ENCODE results near the gene HAGH. TPM values are rescaled to one million over a fixed set of nuclear protein-coding genes. Genes with fewer than 3 reads are reported as not detected.
A peak's percentile ranks its signal among the peaks of the same experiment; 100 is the strongest.

HAGH gene
- total and polyA plus RNA-seq, 9 of the 15 experiments (the other 6 are each of a cell fraction or from before 2014, with no cell fraction given), result 0.46 to 35.1 (median 16.8) TPM

- no peaks in the 10 kb centered on the region for H3K9me3 ChIP-seq (replicated peaks; ENCODE audit: control insufficient read depth, insufficient read depth, low read depth, low read length)
- H3K4me3 ChIP-seq, result no peak overlapping the region
- H3K4me1 ChIP-seq (replicated peaks in 1 of 2; ENCODE audit: control insufficient read depth in 2 of 2, insufficient read depth in 2 of 2, low read length in 2 of 2), result peaks cover 3 to 57% of the 10 kb centered on the region in 2 experiments; a peak in 3 of 5 replicates
- DNase-seq (ENCODE audit: extremely low read depth in 1 of 4, low spot score in 3 of 4), result no peak
- ChIA-PET CTCF (ENCODE audit: low intra/inter-chr PET ratio) (no interaction called here), POLR2A (interaction anchor here (0.6 to 1.1 kb wide), 4 partner anchors 8 to 334 kb away, joined by 3 to 7 read pairs (median 4); partner anchors contain the start of genes RPS2 and TRAF7)
- H2AFZ ChIP-seq (ENCODE audit: low read depth, low read length), result no peak overlapping the region
- H4K20me1 ChIP-seq (replicated peaks; ENCODE audit: control insufficient read depth, insufficient read depth, low read length), result no peaks in the 10 kb centered on the region
- in situ Hi-C loops (cut with MboI) (no loop called here), intact Hi-C loops (cut with micrococcal nuclease) (no loop called here)
- WGBS (ENCODE audit: insufficient coverage, low coverage, missing lambda C conversion rate), result 76% methylated on average over 11 of the region's 12 CpGs
- no peak overlapping the region for H3K27ac ChIP-seq (ENCODE audit: extremely low read depth, low read depth, low read length)
- peaks cover 3% of the 10 kb centered on the region; the same call in 1 of the 3 replicates for H3K79me2 ChIP-seq (ENCODE audit: control insufficient read depth, insufficient read depth, low read length)
- no peaks in the 10 kb centered on the region for H3K27me3 ChIP-seq (ENCODE audit: control insufficient read depth in 2 of 2, insufficient read depth in 2 of 2, low read length in 2 of 2)
- no peak for ATAC-seq
- H3K4me2 ChIP-seq (ENCODE audit: insufficient read depth, low read length), result no peak overlapping the region
- peaks cover 3% of the 10 kb centered on the region; the same call in 1 of the 3 replicates for H3K36me3 ChIP-seq (ENCODE audit: control insufficient read depth, insufficient read depth, low read length)
- FAIRE-seq, result no peak
- no peak for TF ChIP-seq MLLT1 (IDR thresholded peaks at IDR 0.05)
- TF ChIP-seq POLR2G (IDR thresholded peaks at IDR 0.05; ENCODE audit: low read depth, low read length), result peak; percentile 45; the same call in 1 of the 2 replicates
- BruUV-seq (replicated peaks), result no TSS peak
- peak overlapping the region in 1 of 2 experiments; percentile 14; a peak in 1 of 4 replicates for H3K9ac ChIP-seq (ENCODE audit: insufficient read depth in 1 of 2, low read depth in 2 of 2, low read length in 2 of 2)
- H3K9me1 ChIP-seq (ENCODE audit: control insufficient read depth, insufficient read depth, low read length), result no peaks in the 10 kb centered on the region
These were observed 5.7 kb downstream of the HAGH start for GRCh38 chr16:1820946-1821290.

All from K562 (cell line).